UCSD-AML1 (cell line): ENCODE measurements around the gene PROCR.
A peak's percentile ranks its signal among the peaks of the same experiment; 100 is the strongest.
"Not testable (repeated sequence)": the region's sequence is repeated elsewhere in the genome, so short reads cannot be mapped to it uniquely, and the experiment has no call there.

ENCODE experiments used
- DNase-seq: peaks from one replicate; lab custom pipeline; 2025; ENCODE audit not compliant: unreplicated experiment; lab: John Stamatoyannopoulos, UW

The PROCR gene

GRCh38 chr20:35171753-35172433, at the start of gene PROCR:
TSS of gene PROCR (plus strand) at chr20:35172072. CDS start at chr20:35172155, 83 bp downstream.
- peak; percentile 82 for DNase-seq

DNA sequence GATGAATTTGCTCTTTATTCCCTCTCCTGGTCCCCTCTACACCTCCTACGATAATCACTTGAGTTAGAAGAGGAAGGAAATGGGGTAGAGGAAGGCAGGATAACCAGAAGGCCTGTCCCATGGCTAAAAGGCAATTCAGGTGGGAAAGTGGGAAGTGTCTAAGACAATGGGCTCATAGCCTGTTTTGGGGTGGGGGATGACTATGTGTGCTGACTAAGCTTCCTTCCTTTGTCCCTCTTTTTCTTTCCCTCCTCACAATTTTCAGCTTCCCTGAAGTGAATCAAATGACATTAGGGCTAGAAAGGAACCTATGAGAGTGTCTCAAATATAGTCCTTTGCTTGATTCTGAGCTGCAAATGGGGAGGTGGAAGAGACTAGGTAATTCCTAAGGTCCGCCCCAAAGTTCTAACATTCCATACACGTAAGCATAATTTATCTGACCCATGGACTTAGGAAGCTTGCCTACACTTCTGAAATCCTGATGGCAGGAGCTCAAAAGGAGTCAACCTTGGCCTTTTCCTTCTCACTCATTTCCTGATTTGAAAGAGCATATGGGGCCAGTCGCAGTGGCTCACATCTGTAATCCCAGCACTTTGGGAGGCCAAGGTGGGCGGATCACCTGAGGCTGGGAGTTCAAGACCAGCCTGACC, 49.0 kb upstream of the PROCR start:
- DNase-seq, result no peak

DNA sequence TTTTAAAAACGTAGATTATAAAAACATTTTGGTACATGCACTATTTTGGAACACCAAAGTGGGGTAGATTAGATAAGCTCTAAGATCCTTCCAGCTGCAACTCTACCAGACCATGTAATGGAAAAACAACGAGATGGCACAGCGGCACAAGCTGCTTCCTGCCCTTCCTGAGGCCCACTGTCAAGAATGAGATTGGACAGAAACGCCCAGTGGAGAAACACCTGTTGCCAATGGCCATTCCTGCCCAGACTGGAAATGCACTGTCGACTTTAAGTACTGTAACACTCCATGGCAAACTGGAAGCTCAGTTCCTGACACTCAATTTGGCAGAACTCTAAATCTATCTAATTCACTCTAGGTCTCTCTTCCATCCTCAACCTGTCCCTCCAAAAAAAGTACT, 46.1 kb upstream of the PROCR start:
- DNase-seq, result no peak

GRCh38 chr20:35129647-35130069, 42.2 kb upstream of the PROCR start:
- no peak for DNase-seq

GRCh38 chr20:35131934-35132333, 39.9 kb upstream of the PROCR start:
- DNase-seq, result no peak

DNA sequence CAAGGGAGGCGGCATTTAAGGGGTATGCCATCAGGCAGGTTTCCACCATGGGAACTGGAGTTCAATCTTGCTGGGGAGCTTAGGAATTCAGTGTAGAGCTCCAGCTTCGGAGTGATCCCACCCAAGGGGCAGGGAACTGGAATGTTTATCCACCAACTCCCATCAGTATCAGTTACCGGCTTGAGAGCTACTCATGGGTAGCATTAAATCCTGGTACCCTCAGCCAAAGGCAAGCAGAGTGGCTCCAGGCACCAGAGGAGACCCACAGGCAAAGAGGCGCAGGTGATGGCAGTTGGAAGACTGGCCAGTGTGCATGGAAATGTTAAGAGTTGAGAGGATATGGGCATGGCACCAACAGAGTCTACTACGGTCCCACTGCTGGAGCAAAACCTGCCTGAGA, 38.8 kb upstream of the PROCR start:
- no peak for DNase-seq

GRCh38 chr20:35133735-35134134, 38.1 kb upstream of the PROCR start:
- DNase-seq, result no peak

DNA sequence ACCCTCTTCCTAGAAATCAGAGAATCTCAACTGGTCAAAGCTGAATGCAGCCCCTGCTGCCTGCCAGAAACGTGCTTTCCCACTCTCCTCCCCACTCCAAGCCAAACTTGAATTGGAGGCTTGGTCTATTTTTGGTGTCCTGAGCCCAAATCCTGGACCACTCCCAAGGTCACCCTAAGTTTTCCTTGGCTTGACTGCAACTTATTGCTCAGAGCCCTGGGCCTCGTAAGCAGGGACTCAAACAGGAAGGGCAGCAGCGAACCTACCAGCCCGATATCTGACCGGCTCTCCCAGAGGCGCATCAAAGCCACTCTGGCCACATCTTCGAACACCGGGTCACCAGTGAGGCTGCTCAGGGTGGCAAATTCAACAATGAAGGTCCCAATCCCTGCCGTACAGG, 37.4 kb upstream of the PROCR start:
- DNase-seq, result no peak

GRCh38 chr20:35134880-35135279, 37.0 kb upstream of the PROCR start:
- DNase-seq, result no peak

- no peak for DNase-seq
Observed at GRCh38 chr20:35135867-35136586, 35.8 kb upstream of the PROCR start.

GRCh38 chr20:35144694-35145093, 27.2 kb upstream of the PROCR start:
- peak; percentile 19 for DNase-seq

- no peak for DNase-seq
Observed at GRCh38 chr20:35145141-35145564, 26.7 kb upstream of the PROCR start.

DNA sequence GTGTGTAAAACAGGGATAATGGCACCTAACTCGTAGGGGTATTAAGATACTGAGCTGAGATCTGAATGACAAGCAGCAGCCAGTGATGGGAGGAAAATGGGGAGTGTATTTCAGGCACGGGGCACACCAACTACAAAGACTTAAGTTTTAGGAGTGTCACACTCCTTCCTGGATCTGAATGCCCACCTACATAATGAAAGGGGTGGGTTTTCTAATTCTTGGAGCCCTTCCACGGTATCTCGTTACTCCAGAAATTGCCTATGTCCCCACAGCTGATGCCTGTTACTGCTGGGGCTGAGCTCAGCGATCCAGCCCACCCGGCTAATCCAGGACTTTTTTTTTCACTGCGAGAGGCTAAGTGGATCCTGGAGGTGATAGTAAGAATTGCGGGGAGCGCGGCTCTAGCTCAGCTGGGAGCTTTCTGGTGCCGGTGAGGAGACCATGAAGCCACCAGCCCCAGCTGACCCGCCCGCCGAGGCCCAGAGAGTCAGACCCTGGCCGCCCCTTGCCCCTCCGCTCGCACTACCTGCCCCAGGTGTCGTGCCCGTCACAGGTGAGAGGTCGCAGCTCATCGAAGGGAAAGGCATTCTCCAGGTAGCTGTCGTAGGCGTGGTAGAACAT, 25.5 kb upstream of the PROCR start:
- no peak for DNase-seq

DNA sequence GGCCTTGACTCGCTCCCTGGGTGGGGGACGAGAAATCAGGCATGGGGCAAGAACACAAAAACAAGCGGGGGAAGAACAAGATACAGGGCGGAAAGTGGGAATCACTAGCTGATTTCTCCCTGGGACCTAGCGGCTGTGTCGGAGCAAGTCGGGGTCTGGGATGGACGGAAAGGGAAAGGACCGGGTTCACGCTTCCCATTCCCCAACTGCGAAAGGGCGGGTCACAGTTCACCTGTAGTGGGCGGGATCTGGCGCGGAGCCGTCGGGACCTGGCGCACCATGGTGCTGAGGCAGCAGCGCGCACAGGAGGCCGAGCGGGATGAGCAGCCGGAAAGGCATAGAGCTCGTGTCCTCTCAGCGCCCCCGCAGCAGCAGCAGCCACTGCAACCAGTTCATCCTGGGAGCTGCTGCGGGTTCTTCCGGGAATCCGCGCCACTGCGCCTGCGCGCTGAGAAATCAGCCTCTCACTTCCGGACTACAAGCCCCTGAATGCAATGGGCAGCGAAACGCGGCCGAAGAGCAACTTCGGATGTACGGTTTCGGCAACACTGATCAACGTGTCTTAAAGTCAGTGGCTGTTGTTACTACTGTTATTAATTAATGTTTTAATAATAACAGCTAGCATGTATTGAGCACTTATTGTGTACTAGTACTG, 24.8 kb upstream of the PROCR start, which contains the start of gene EDEM2:
Gene EDEM2 (minus strand): TSS at position 417 of the 655 bp plus-strand sequence. CDS start 78 bp downstream, at position 339.
- peak; percentile 95 for DNase-seq

DNA sequence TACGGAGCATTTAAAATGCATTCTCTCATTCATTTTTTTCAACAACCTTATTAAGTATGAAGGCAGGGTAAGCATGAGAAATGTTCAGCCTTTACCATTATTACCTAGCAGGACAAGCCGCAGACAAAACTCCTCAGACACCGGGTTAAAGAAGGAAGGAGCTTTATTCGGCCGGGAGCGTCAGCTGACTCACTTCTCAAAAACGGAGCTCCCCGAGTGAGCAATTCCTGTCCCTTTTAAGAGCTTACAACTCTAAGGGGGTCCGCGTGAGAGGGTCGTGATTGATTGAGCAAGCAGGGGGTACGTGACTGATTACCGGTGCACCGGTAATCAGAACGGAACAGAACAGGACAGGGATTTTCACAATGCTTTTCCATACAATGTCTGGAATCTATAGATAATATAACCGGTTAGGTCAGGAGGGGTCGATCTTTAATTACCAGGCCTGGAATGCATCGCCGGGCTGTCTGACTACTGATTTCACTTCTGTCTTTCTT, 24.2 kb upstream of the PROCR start:
- DNase-seq, result peak; percentile 38

GRCh38 chr20:35150846-35151579, 20.9 kb upstream of the PROCR start:
- DNase-seq, result no peak

GRCh38 chr20:35151736-35152135, 20.1 kb upstream of the PROCR start:
- no peak for DNase-seq

GRCh38 chr20:35155936-35156335, 15.9 kb upstream of the PROCR start:
- no peak for DNase-seq

DNA sequence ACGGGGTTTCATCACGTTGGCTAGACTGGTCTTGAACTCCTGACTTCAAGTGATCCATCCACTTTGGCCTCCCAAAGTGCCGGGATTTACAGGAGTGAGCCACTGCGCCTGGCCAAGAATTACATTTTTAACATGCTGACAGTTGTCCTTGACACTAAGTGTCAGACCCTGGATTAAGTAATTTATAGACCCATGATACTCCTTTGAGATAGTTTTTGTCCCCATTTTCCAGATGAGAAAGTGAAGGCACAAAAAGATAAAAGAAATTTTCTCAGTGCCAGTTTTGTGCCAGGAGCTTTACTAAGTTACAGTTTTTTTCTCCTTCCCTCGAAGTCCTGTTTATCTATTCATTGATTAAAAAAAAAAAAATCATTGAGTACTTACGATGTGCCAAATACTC, 14.9 kb upstream of the PROCR start:
- no peak for DNase-seq

GRCh38 chr20:35160341-35160740, 11.5 kb upstream of the PROCR start:
- not testable (repeated sequence) for DNase-seq
